A204.1 (cell line): Measurements from ENCODE around the gene PMFBP1.

Experiments used
- FAIRE-seq: peaks from 2 replicates; lab custom pipeline; 2012; peaks lifted over from hg19 to GRCh38; lab: Jason Lieb, UNC

The PMFBP1 gene

GRCh38 chr16:72188541-72188940, 16.6 kb upstream of the PMFBP1 start:
- FAIRE-seq, result no peak

GRCh38 chr16:72187551-72187950, 15.6 kb upstream of the PMFBP1 start:
- no peak for FAIRE-seq

DNA sequence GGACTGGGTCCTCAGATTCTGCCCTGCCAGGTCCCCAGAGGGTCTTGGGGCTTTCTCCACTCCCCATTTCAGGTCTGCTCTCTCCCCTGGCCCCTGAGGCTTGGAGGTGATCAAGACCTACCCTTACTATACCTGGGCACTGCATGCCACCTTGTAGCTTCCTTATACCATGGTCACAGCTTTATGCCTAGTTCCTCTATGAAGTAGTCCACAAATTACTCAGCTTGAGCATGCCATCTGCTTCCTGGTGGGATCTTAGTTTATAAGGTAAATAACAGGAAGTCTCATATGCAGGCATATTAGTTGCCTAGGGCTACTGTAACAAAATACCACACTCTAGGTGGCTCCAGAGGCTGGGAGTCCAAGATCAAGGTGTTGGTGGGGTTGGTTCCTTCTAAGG, 11.0 kb upstream of the PMFBP1 start:
- FAIRE-seq, result no peak

DNA sequence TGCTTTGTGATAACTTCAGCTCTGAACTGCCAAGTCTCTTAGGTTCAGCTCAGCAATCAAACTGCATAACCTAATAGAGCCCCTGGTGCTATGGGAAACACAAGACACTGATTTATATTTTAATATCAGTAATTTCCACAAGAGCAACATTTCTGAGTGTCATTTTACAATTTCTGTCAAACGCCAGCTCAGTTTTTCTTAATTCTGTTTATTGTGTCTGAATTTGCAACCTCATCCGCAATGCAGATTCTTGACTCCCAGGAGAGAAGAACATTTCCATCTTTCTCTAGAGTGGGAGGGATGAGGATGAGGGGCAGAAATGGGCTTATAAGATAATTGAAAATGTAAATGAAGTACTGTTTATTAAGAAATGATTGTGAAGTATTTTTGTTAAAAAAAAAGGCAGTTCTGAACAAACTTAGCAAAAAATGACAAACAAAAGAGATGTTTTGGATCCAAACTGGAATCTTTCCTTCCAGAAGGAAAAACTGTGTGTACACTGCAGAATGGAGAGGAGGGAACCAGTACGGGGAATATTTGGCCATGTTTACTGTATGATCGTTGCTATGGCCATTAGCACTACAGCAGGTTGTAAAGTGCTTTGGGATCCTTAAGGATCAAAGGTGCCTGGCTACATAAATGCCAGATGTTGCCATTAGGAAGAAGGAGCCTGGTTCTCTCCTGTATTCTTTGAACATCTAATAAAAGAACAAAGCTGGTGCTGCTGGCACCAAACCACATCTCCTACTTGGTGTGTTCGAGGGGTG, 7.4 kb upstream of the PMFBP1 start:
- FAIRE-seq, result no peak

GRCh38 chr16:72174726-72175125, 2.8 kb upstream of the PMFBP1 start:
- no peak for FAIRE-seq

GRCh38 chr16:72173997-72174396, 2.0 kb upstream of the PMFBP1 start:
- FAIRE-seq, result no peak

DNA sequence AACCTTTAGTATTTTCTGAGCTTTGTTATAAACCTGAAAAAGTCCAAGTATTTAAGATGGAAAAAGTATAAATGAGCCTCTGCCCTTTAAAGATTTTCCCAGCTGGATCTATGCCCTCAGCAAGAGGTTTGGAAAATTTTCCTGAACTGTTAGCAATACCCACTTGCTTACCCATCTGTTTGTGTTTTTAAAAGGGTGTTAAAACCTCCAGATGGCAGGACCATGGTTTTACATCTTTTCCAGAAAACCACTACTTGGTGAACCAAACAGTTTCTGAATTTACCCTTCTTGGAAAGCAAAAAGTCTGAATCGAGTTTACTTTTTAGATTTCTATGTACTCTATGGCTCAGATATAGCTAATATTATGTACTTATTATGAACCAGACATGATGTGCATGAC, 719 bp downstream of the PMFBP1 start:
- FAIRE-seq, result no peak

- FAIRE-seq, result no peak
These were observed 2.2 kb downstream of the PMFBP1 start for GRCh38 chr16:72169708-72170107.

- FAIRE-seq, result no peak
These were observed 3.6 kb downstream of the PMFBP1 start for GRCh38 chr16:72168365-72168764.

GRCh38 chr16:72166954-72167561, 4.9 kb downstream of the PMFBP1 start:
- no peak for FAIRE-seq

DNA sequence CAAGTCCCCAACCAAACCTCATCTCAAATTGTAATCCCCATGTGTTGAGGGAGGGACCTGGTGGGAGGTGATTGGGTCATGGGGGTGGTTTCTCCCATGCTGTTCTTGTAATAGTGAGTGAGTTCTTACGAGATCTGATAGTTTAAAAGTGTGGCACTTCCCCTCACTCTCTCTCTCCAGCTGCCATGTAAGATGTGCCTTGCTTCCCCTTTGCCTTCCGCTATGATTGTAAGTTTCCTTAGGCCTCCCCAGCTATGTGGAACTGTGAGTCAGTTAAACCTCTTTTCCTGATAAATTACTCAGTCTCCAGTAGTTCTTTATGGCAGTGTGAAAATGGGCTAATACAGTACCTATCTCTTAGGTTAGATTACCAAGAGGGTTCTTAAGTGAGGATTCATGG, 5.8 kb downstream of the PMFBP1 start:
- FAIRE-seq, result no peak

- FAIRE-seq, result no peak
These were observed 7.3 kb downstream of the PMFBP1 start for GRCh38 chr16:72164691-72165090.

DNA sequence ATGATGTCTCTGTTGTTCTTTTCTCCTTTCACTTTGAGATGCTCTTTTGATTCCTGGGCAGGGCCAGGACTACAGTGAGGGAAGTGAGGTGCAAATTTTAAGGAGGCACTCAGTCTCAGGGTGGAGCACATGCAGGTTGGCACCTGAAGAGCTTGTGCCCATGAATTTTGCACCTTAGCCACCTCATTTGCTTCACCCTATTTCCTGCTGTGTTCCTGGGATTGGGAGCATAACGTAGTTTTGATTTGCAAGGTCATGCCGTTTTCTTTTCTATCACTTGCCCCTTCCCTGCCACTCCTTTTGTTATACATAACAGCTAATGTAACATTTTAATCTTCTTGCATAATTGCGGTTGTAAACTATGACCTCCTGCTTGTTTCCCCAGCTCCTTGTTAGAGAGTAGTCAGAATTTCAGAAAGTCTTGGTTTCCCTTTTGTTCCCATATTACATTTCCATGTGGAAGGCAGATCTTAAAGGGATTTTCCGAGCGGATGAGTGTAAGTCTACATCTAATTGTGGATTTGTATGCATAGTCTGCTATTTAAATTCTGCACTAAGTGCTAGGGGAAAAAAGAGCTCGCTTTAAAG, 9.8 kb downstream of the PMFBP1 start:
- no peak for FAIRE-seq

DNA sequence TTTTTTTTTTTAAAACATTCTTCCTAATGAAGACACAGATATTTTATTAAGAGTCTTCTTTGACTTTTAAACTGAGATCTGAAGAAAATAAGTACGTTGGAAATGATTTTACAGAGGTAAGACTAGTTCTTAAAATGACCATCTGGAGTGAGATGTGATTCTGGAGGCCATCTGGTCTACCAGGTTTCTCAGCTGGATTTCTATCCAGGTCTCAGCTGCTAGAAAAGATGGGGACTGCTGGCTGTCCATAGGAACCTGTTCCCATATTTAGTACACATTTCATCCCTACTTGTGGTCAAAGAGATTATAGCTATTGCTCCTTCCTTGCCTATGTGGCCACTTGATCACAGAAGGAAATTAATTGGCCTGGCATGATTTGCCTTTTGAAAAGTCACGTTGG, 12.2 kb downstream of the PMFBP1 start:
- FAIRE-seq, result no peak

DNA sequence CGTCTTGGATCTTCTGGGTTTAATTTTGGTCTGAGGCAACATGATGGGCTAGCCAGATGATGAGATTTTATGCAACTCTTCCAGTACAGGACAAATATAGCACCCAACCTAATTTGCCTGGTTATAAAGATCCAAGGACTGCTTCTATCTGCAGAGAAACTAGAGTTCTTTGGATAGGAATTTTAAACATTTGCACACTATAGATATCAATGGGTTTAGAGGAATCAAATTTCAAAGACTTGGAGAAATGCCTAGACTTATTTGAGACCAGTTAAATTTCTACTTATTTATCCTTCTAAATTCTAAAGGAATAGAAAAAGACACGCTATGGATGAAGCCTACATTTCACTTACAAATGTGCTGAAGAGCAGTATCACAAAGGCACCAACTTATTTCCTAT, 12.6 kb downstream of the PMFBP1 start:
- FAIRE-seq, result no peak

DNA sequence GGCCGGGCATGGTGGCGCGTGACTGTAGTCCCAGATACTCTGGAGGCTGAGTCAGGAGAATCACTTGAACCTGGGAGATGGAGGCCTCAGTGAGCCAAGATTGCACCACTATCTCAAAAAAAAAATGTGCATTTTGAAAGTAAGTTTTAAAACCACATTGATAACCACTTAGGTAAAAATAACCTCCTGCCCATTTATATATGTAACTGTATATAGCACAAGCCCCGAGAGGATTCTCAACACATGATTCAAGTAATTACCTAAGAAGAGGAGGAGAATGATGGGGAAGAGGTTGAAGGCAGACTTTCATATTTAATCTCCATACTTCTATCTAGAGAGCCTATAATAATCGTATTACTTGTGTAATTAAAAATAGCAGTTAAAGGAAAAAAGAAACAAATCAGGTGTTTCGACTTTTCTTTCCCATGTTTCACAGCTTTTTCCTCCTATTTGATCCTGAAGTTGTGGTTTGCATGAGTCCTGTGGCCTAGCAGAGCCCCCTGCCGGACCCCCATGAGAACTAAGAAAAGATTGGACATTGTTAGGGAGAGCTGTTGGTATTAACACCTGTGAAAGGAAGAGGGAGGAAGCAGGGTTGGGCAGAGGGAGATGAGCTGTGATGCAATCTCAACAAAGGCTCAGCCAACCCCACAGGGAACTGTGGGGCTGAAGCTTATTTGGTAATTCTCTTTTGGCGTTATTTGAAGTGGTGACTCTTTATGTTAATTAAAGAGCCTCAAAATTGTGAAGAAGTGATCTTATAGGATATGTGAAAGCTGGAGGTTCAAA, 22.1 kb downstream of the PMFBP1 start:
- FAIRE-seq, result no peak

DNA sequence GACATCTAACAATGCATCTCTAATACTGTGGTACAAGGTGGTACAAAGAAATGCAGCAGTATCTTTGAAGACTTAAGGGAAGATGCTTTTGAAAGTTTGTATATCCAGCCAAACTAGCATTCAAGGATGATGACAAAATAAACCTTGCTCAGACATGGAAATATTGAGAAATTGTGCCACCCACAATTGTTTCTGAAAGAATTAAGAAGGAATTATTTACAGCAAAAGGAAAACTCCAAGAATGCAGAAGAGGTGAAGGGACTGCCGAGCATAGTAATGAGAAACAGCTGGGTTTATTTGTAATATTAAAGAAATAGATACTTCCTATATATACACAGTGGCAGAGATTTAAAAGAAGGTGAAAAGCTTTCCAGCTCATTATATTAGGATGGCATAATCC, 29.5 kb downstream of the PMFBP1 start:
- FAIRE-seq, result no peak

DNA sequence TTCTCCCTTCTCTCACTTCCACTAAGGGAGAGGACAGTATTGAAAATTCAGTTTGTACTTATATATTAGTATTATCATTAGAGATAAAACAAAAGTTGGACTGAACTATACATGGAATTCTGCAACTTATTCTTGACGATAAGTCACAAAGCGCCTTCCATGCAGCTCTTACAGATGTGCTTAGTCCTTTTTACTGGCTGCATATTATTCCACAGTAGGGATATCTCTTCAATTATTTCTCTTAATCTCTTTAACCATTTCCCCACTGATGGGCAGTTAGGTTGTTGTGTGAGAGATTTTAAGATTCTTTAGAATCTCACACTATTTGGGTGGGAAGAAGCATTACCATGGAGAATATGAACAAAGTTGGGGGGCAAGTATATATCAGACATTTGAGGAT, 32.0 kb downstream of the PMFBP1 start:
- no peak for FAIRE-seq

DNA sequence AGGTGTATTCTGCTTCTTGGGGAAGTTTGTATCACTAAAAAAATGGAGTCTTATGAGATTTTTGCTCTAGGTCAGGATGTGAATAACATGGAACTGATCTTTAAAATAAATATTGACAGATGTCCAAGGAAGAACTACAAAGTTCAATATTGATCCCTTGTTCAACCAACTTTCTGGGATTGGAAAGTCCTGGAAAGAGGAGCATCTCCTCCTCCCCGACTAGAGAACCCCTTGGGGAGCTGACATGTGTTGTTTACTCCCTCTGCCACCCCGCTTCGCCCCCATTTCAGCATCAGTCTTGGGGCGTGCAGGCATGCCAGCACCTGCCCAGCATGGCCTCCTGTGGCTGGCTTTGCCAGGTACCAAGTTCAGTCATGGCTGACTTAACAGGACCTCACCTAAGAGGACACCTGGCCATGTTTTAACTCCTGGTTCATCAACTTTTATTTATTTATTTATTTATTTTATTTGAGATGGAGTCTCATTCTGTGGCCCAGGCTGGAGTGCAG, 33.8 kb downstream of the PMFBP1 start:
- no peak for FAIRE-seq

DNA sequence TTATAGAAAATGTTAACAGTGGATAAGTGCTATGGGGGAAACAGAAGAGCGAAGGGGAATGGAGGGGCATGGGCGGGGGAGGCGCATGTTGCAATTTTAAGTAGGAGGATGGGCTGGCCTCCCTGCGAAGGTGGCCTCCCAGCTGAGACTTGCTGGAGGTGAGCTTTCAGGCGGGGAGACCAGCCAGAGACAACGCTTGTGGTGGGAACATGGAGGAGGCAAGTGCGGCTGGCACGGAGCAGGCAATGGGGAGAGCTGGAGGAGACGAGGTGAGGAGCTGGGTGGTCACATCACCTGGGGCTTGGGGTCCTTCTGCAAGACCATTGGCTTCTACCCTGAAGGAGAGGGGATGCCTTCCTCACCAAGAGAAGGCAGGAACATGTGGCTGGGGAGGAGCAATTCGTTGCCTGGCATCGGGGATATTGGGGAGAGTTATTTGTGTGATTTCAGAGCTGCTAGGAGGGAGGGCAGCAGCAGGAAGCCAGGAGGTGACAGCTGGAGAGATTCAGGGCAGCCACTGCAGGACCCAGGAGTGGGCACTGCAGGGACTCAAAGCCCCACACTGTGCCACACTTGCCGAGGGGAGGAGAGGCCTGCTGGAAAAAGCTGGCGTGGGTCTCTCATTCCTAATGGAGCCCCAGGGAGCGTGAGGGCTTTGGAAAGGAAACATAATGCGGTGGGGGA, 34.4 kb downstream of the PMFBP1 start:
- no peak for FAIRE-seq

DNA sequence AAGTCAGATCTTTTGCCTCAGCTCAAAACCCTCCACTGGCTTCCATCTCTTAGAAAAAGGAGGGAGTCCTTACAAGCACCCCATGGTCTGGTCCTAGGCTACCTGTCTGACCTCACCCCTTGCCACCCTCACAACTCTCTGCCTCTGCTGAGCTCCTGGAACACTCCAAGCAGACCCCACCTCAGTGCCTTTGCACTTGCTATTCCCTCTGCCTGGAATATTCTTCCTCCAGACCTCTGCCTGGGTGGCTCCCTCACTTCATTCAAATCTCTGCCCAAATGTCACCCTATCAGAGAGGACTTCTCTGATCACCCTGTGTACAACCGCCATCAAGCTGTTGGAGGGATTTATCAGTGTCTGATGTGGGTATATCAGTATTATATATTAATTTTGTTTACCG, 37.4 kb downstream of the PMFBP1 start:
- FAIRE-seq, result no peak

GRCh38 chr16:72132726-72133125, 39.2 kb downstream of the PMFBP1 start:
- FAIRE-seq, result no peak
